Thoracic aorta (tissue), 2 donors: Measurements from ENCODE around the gene MREG. TPM values are rescaled to one million over a fixed set of nuclear protein-coding genes. Genes with fewer than 3 reads are reported as not detected.
A peak's percentile ranks its signal among the peaks of the same experiment; 100 is the strongest.
"Not testable (repeated sequence)": the region's sequence is repeated elsewhere in the genome, so short reads cannot be mapped to it uniquely, and the experiment has no call there.

Source experiments
- ATAC-seq: fragments of 150-250 bp; one replicate; pipeline ENCODE4 v1.8.0; 2017; ENCODE audit warnings: low read depth; ENCODE audit not compliant: insufficient number of reproducible peaks, low FRiP score
- DNase-seq: peaks from one replicate; pipeline ENCODE4 v3.0.0-alpha.2; 2020; ENCODE audit warnings: low spot score
- H3K27ac ChIP-seq, 2 donors: fragments of 200-600 bp; sonication (generic); 1 replicate in 1 of 2; 2 replicates in 1 of 2; pipeline ENCODE4 v1.5.1; 2016; ENCODE audit warnings: mild to moderate bottlenecking in 2 of 2, moderate library complexity in 2 of 2
- H3K27me3 ChIP-seq: fragments of 200-600 bp; sonication (generic); replicated peaks from 2 replicates; pipeline ENCODE4 v1.6.0; 2016; ENCODE audit warnings: mild to moderate bottlenecking; ENCODE audit not compliant: insufficient read depth
- H3K36me3 ChIP-seq: fragments of 200-600 bp; sonication (generic); one replicate; pipeline ENCODE4 v1.5.1; 2016
- H3K4me1 ChIP-seq, 2 donors: fragments of 200-600 bp; sonication (generic); 1 replicate in 1 of 2; 2 replicates in 1 of 2; pipeline versions ENCODE4 v1.5.1 to v1.6.0; 2016; ENCODE audit warnings: low read depth in 2 of 2, mild to moderate bottlenecking in 1 of 2; ENCODE audit not compliant: control insufficient read depth in 1 of 2
- H3K4me3 ChIP-seq: fragments of 200-600 bp; sonication (generic); 2 replicates; pipeline ENCODE4 v1.5.1; 2016; ENCODE audit warnings: mild to moderate bottlenecking
- H3K9me3 ChIP-seq: fragments of 200-600 bp; sonication (generic); 2 replicates; pipeline ENCODE4 v1.5.1; 2016
- CTCF ChIP-seq: fragments of 200-600 bp; sonication (generic); IDR thresholded peaks from one replicate; pipeline ENCODE4 v1.5.1; 2019; ENCODE audit warnings: antibody characterized with exemption
- total RNA-seq, 2 donors: library from RNA; depleted of rRNA; stranded (reverse); fragments of >200 nt; gene quantifications; one replicate each; pipeline versions ENCODE4 v1.1.0 to v1.2.3, GENCODE V29; 2016

Gene MREG
- total RNA-seq, 2 donors from 2014 or later = 1.6 to 10.7 TPM

DNA sequence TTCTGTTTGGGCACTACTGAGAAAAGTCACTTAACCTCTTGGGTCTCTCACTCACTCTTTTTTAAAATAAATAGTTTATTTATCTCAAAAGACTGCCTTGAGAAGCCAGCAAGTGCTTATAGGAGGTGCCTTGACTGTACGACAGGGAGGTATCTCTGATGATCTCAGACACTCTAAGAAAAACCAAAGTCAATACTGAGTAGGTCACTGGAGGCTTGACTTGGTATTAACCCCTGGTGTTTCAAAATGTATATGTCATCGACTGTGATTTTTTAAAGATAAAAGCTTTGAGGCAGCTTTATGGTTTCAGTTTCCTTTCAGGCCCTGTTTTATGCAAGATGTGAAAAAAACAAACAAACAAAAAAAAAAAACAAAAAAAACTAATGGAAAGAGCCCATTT, 33.7 kb downstream of the MREG start:
- DNase-seq = no peak
- no peaks in the 10 kb centered on the region for H3K36me3 ChIP-seq
- no peaks in the 10 kb centered on the region for H3K27me3 ChIP-seq
- H3K9me3 ChIP-seq = no peaks in the 10 kb centered on the region
- no peak for ATAC-seq
- H3K4me3 ChIP-seq = no peak overlapping the region
- H3K4me1 ChIP-seq = peaks cover 0 to under 1% of the 10 kb centered on the region in 2 donors
- no peak for TF ChIP-seq CTCF
- H3K27ac ChIP-seq = no peak overlapping the region

GRCh38 chr2:215974700-215975429, 38.5 kb downstream of the MREG start:
- no peak for ATAC-seq
- no peak for TF ChIP-seq CTCF

DNA sequence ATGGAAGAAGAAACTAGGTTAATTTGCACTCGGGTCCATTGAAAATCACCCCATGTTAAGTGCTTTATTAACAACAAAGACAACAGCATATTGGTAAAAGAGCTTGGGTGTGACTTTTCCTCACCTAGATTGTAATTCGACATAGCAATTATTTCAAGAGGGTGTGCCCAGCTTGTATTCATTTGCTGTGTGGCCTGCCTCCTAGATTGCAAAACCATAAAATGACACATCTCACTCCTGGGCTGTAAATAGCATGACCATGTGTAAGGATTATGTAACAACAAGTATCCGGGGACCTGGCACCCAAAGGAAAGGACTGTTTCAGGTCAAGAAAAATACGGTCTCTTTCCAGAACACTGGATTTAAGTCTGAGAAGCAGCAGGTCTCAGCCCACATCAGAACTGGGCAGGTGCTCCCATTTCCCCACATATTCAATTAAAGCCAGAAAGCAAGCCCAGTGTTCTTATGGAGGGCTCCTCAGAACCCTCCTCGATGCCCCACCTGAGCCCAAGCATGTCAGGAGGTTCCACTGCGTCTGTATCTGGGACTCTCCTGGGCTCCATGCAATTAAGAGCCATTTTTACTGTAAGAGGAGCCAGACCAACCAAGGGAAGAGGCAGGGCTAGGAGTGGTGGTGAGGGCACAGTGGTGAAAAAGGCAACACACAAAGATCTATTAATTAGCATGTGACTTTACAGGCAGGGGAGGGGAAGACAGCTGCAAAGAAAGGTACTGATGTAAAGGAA, 39.2 kb downstream of the MREG start:
- Histone ChIP-seq H3K27ac (peak overlapping the region in 1 of 2 donors; percentile 8), H3K27me3 (no peaks in the 10 kb centered on the region), H3K36me3 (no peaks in the 10 kb centered on the region), H3K4me3 (no peak overlapping the region), H3K9me3 (no peaks in the 10 kb centered on the region), H3K4me1 (peaks cover 8 to 21% of the 10 kb centered on the region in 2 donors)
- ATAC-seq (peak; percentile 36), DNase-seq (no peak)
- TF ChIP-seq CTCF = no peak

More at GRCh38 chr2:215974700-215975429, 38.5 kb downstream of the MREG start:
- Histone ChIP-seq H3K4me1 (peaks cover 8 to 20% of the 10 kb centered on the region in 2 donors), H3K27ac (no peak overlapping the region), H3K9me3 (no peaks in the 10 kb centered on the region), H3K27me3 (no peaks in the 10 kb centered on the region), H3K36me3 (no peaks in the 10 kb centered on the region), H3K4me3 (no peak overlapping the region)
- DNase-seq = no peak

DNA sequence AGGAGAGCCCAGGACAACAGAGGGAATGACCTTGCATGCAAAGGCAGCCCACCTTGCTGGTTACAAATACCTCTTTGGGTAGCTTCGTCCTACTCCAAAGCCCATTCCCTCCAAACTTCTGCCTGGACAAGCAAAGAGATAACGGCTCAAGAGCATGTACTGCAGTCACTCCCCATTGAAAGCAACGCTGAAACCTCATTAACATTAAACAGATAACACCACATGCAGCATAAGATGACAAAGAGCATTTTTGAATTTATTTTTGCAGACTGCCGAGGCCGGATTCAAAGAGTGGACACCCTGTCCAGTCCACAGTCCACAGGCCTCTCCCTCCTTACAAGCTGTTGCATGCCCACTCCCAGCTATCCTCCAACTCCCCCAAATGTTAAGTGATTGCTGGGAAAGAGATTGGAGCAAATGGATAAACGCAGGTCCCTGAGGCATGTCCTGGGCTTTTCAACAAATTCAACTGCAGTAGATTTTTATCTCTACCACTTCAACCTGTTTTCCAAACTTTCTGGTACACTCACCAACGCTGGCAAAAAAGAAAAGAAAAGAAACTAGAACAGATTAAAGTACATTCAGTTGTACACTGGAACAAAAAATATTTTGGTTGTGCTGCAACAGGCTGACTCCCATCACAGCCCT, 40.1 kb downstream of the MREG start:
- H3K4me1 ChIP-seq = peaks cover 8 to 25% of the 10 kb centered on the region in 2 donors
- H3K4me3 ChIP-seq = no peak overlapping the region
- no peaks in the 10 kb centered on the region for H3K9me3 ChIP-seq
- H3K36me3 ChIP-seq = no peaks in the 10 kb centered on the region
- no peak for ATAC-seq
- peak overlapping the region; percentile 8 to 15 for H3K27ac ChIP-seq
- DNase-seq = no peak
- no peak for TF ChIP-seq CTCF
- H3K27me3 ChIP-seq = no peaks in the 10 kb centered on the region

DNA sequence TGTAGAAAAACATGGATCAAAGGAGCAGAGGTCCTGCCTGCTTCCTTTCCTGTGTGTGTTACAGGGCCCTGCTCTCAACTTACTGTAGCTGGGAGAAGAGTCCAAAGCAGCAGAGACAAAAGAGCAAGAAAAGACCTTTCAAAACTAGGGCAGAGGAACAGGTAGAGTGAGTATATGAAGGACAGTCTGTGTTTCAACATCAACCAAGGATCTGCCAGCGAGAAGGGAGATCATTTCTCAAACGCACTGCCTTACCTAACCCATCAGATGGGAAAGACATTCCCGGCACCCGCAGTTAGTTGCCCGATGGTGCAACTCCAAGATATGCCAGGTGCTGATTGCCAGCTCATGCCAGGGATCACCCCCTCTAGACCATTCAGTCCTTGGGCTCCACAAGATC, 41.7 kb downstream of the MREG start:
- Histone ChIP-seq H3K27me3 (no peaks in the 10 kb centered on the region), H3K27ac (no peak overlapping the region), H3K9me3 (no peaks in the 10 kb centered on the region), H3K36me3 (no peaks in the 10 kb centered on the region), H3K4me1 (peaks cover 8 to 25% of the 10 kb centered on the region in 2 donors), H3K4me3 (no peak overlapping the region)
- DNase-seq (no peak), ATAC-seq (no peak)
- no peak for TF ChIP-seq CTCF

DNA sequence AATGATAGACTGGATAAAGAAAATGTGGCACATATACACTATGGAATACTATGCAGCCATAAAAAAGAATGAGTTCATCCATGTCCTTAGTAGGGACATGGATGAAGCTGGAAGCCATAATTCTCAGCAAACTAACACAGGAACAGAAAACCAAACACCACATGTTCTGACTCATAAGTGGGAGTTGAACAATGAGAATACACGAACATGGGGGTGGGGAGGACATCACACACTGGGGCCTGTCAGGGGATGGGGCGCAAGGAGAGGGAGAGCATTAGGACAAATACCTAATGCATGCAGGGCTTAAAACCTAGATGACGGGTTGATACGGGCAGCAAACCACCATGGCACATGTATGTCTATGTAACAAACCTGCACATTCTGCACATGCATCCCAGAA, 42.5 kb downstream of the MREG start:
- H3K4me1 ChIP-seq = peaks cover 8 to 25% of the 10 kb centered on the region in 2 donors
- H3K4me3 ChIP-seq, ATAC-seq, H3K9me3 ChIP-seq, H3K27me3 ChIP-seq, H3K36me3 ChIP-seq, H3K27ac ChIP-seq, DNase-seq: not testable (repeated sequence)
